HG03460 (cell line): Measurements from ENCODE around the gene TNS4.

ENCODE experiments used
- ATAC-seq: cut with Tn5 transposase; IDR thresholded peaks from one replicate; pipeline ENCODE4 v1.9.1; 2021; ENCODE audit not compliant: unreplicated experiment

TNS4 gene

GRCh38 chr17:40459636-40460603 lies 41.5 kb downstream of the TNS4 start:
- no peak for ATAC-seq

GRCh38 chr17:40458851-40459482 lies 42.5 kb downstream of the TNS4 start:
- no peak for ATAC-seq

- ATAC-seq = no peak
These were observed 43.2 kb downstream of the TNS4 start for GRCh38 chr17:40457964-40458791.

- ATAC-seq = no peak
These were observed 44.1 kb downstream of the TNS4 start for GRCh38 chr17:40457369-40457768.

- ATAC-seq = no peak
These were observed 44.9 kb downstream of the TNS4 start for GRCh38 chr17:40456396-40456951.

GRCh38 chr17:40454613-40454995 lies 46.8 kb downstream of the TNS4 start:
- ATAC-seq = no peak

GRCh38 chr17:40453881-40454612 lies 47.4 kb downstream of the TNS4 start:
- ATAC-seq = no peak

- no peak for ATAC-seq
These were observed 48.5 kb downstream of the TNS4 start for GRCh38 chr17:40452921-40453378.

- ATAC-seq = no peak
These were observed 49.1 kb downstream of the TNS4 start for GRCh38 chr17:40452216-40452787.

GRCh38 chr17:40451420-40451819 lies 50.0 kb downstream of the TNS4 start:
- no peak for ATAC-seq

GRCh38 chr17:40450175-40450574 lies 51.2 kb downstream of the TNS4 start:
- no peak for ATAC-seq

- no peak for ATAC-seq
These were observed 52.7 kb downstream of the TNS4 start for GRCh38 chr17:40448639-40449261.

- no peak for ATAC-seq
These were observed 53.2 kb downstream of the TNS4 start for GRCh38 chr17:40448213-40448638.

- ATAC-seq = no peak
These were observed 53.6 kb downstream of the TNS4 start for GRCh38 chr17:40447806-40448205.

- no peak for ATAC-seq
These were observed 54.2 kb downstream of the TNS4 start for GRCh38 chr17:40447148-40447644.

- ATAC-seq = no peak
These were observed 55.5 kb downstream of the TNS4 start for GRCh38 chr17:40445751-40446468.

- ATAC-seq = no peak
These were observed 57.2 kb downstream of the TNS4 start for GRCh38 chr17:40443988-40444899.
